ENCODE data around the gene SECISBP2L. TPM values are rescaled to one million over a fixed set of nuclear protein-coding genes. Genes with fewer than 3 reads are reported as not detected.

The SECISBP2L gene
- total RNA-seq, 3 donors from 2014 or later, result 49.2 to 70.6 (median 62.3) TPM

- H3K9me3 ChIP-seq, result no peaks in the 10 kb centered on the region
- intact Hi-C loops (cut with DNase I; ENCODE audit: low total_unique reads), result no loop called here
Measured at GRCh38 chr15:49044766-49045606, 1.3 kb downstream of the SECISBP2L start.

GRCh38 chr15:49044002-49044401, 2.2 kb downstream of the SECISBP2L start:
- Histone ChIP-seq H3K27me3 (no peaks in the 10 kb centered on the region), H3K36me3 (no peaks in the 10 kb centered on the region), H3K4me3 (peak overlapping the region in 2 of 3 donors; percentile 82 to 90), H3K9me3 (no peaks in the 10 kb centered on the region), H3K27ac (peak overlapping the region in 1 of 2 donors; percentile 5), H3K4me1 (peaks cover 0 to 4% of the 10 kb centered on the region in 2 donors)
- no peak for TF ChIP-seq CTCF (IDR thresholded peaks at IDR 0.05)
- TF ChIP-seq POLR2AphosphoS5 (IDR thresholded peaks at IDR 0.05), result no peak
- no peak for TF ChIP-seq POLR2A (IDR thresholded peaks at IDR 0.05)
- no peak for DNase-seq (ENCODE audit: low spot score in 2 of 2)
- intact Hi-C loops (cut with DNase I; ENCODE audit: low total_unique reads), result no loop called here

More at GRCh38 chr15:49044766-49045606, 1.3 kb downstream of the SECISBP2L start:
- no peak for DNase-seq (ENCODE audit: low spot score in 2 of 2)
- peaks cover 0 to 4% of the 10 kb centered on the region in 2 donors for H3K4me1 ChIP-seq
- peak overlapping the region; percentile 90 to 91 for H3K27ac ChIP-seq
- H3K36me3 ChIP-seq, result no peaks in the 10 kb centered on the region
- peak overlapping the region; percentile 82 to 99 (median 90) for H3K4me3 ChIP-seq
- TF ChIP-seq CTCF (IDR thresholded peaks at IDR 0.05), result no peak
- no peaks in the 10 kb centered on the region for H3K27me3 ChIP-seq

GRCh38 chr15:49042165-49042564, 4.1 kb downstream of the SECISBP2L start:
- no peak for DNase-seq (ENCODE audit: low spot score in 2 of 2)
- Histone ChIP-seq H3K9me3 (no peaks in the 10 kb centered on the region), H3K4me3 (no peak overlapping the region), H3K27ac (no peak overlapping the region), H3K27me3 (no peaks in the 10 kb centered on the region), H3K4me1 (peaks cover 0 to 4% of the 10 kb centered on the region in 2 donors), H3K36me3 (no peaks in the 10 kb centered on the region)
- intact Hi-C loops (cut with DNase I; ENCODE audit: low total_unique reads), result loop anchor here (2.0 kb wide), 1 partner anchor 181 kb away; no protein-coding TSS in a partner anchor
- no peak for TF ChIP-seq POLR2AphosphoS5 (IDR thresholded peaks at IDR 0.05)
- TF ChIP-seq POLR2A (IDR thresholded peaks at IDR 0.05), result no peak
- no peak for TF ChIP-seq CTCF (IDR thresholded peaks at IDR 0.05)

- Histone ChIP-seq H3K4me3 (no peak overlapping the region), H3K27ac (no peak overlapping the region), H3K4me1 (peaks cover 0 to 4% of the 10 kb centered on the region in 2 donors), H3K36me3 (no peaks in the 10 kb centered on the region), H3K9me3 (no peaks in the 10 kb centered on the region), H3K27me3 (no peaks in the 10 kb centered on the region)
- intact Hi-C loops (cut with DNase I; ENCODE audit: low total_unique reads), result no loop called here
- TF ChIP-seq POLR2AphosphoS5 (IDR thresholded peaks at IDR 0.05), result no peak
- TF ChIP-seq POLR2A (IDR thresholded peaks at IDR 0.05), result no peak
- no peak for TF ChIP-seq CTCF (IDR thresholded peaks at IDR 0.05)
- DNase-seq (ENCODE audit: low spot score in 2 of 2), result no peak
Measured at GRCh38 chr15:49041426-49041825, 4.8 kb downstream of the SECISBP2L start.

- intact Hi-C loops (cut with DNase I; ENCODE audit: low total_unique reads), result no loop called here
- no peak for DNase-seq (ENCODE audit: low spot score in 2 of 2)
- TF ChIP-seq POLR2AphosphoS5 (IDR thresholded peaks at IDR 0.05) (no peak), POLR2A (IDR thresholded peaks at IDR 0.05) (no peak), CTCF (IDR thresholded peaks at IDR 0.05) (no peak)
- no peaks in the 10 kb centered on the region for H3K9me3 ChIP-seq
- no peak overlapping the region for H3K27ac ChIP-seq
- H3K36me3 ChIP-seq, result no peaks in the 10 kb centered on the region
- H3K27me3 ChIP-seq, result no peaks in the 10 kb centered on the region
- H3K4me3 ChIP-seq, result no peak overlapping the region
- H3K4me1 ChIP-seq, result peaks cover 0 to 4% of the 10 kb centered on the region in 2 donors
Measured at GRCh38 chr15:49040151-49040550, 6.1 kb downstream of the SECISBP2L start.
